Fibroblast of skin of left biceps (primary cell): ENCODE data around the gene TTC17.

Source experiments
- DNase-seq, 2 experiments: peaks; one replicate each; pipeline ENCODE4 v3.0.0-alpha.2; 2013; ENCODE audit warnings: low read depth in 2 of 2

TTC17 gene

GRCh38 chr11:43523632-43524031, 164.9 kb downstream of the TTC17 start:
- no peak for DNase-seq

GRCh38 chr11:43532041-43532440, 173.3 kb downstream of the TTC17 start:
- DNase-seq, result no peak

GRCh38 chr11:43537833-43538615, 179.3 kb downstream of the TTC17 start:
- DNase-seq, result no peak

GRCh38 chr11:43541993-43542392, 183.3 kb downstream of the TTC17 start:
- DNase-seq, result no peak

- DNase-seq, result no peak
Measured at GRCh38 chr11:43542750-43543712, 184.3 kb downstream of the TTC17 start.
